SK-N-SH (cell line): ENCODE measurements around the gene SPTBN1. TPM values are rescaled to one million over a fixed set of nuclear protein-coding genes. Genes with fewer than 3 reads are reported as not detected.

Experiments
- CTCF ChIA-PET: fragments of 300-600, 350-600 bp; formaldehyde crosslinking; extraction: SDS; loops from one replicate; lab custom pipeline; 2021; lab: Yijun Ruan, JAX
- POLR2A ChIA-PET: fragments of 350-600 bp; sonication (Branson Sonifier 250); formaldehyde crosslinking; extraction: SDS; loops from one replicate; lab custom pipeline; 2020; ENCODE audit warnings: antibody characterized with exemption, inconsistent platforms; lab: Yijun Ruan, JAX
- DNase-seq: peaks from one replicate; pipeline ENCODE4 v3.0.0; 2012
- H2AFZ ChIP-seq: fragments of 200-600 bp; sonication (generic); 2 replicates; pipeline ENCODE4 v1.8.1; 2016; ENCODE audit warnings: antibody characterized with exemption, mild to moderate bottlenecking, low read depth
- H3F3A ChIP-seq: fragments of 200-600 bp; sonication (generic); replicated peaks from 2 replicates; pipeline ENCODE3; 2016; ENCODE audit warnings: antibody characterized with exemption, mild to moderate bottlenecking; ENCODE audit not compliant: insufficient read depth
- H3K27ac ChIP-seq, 2 experiments: fragments of 200-500 bp in 1 of 2; fragments of 200-600 bp in 1 of 2; sonication (Bioruptor generic) in 1 of 2; sonication (generic), shearing (Covaris generic) in 1 of 2; 2 replicates each; pipeline versions ENCODE4 v1.5.1 to v1.6.1; 2014 to 2016; ENCODE audit warnings: low read depth in 2 of 2, inconsistent platforms in 1 of 2, low read length in 1 of 2, mild to moderate bottlenecking in 1 of 2, mixed read lengths in 1 of 2
- H3K27me3 ChIP-seq: fragments of 200-600 bp; sonication (generic), shearing (Covaris generic); 2 replicates; pipeline ENCODE4 v1.6.1; 2016; ENCODE audit warnings: mixed run types; ENCODE audit not compliant: insufficient read depth
- H3K36me3 ChIP-seq, 2 experiments: fragments of 200-500 bp in 1 of 2; fragments of 200-600 bp in 1 of 2; sonication (Bioruptor generic) in 1 of 2; sonication (generic) in 1 of 2; replicated peaks in 1 of 2; 2 replicates each; pipeline versions ENCODE3 to v1.5.1; 2014 to 2016; ENCODE audit warnings: low read length in 1 of 2, mild to moderate bottlenecking in 1 of 2; ENCODE audit not compliant: insufficient read depth in 2 of 2, control insufficient read depth in 1 of 2
- H3K4me1 ChIP-seq, 2 experiments: fragments of 200-500 bp in 1 of 2; fragments of 200-600 bp in 1 of 2; sonication (Bioruptor generic) in 1 of 2; sonication (generic), shearing (Covaris generic) in 1 of 2; 2 replicates each; pipeline versions ENCODE4 v1.5.1 to v1.6.1; 2014 to 2016; ENCODE audit warnings: low read depth in 1 of 2, low read length in 1 of 2, mixed run types in 1 of 2; ENCODE audit not compliant: insufficient read depth in 2 of 2, control insufficient read depth in 1 of 2
- H3K4me2 ChIP-seq: fragments of 200-600 bp; sonication (generic), shearing (Covaris generic); 2 replicates; pipeline ENCODE4 v1.6.1; 2017; ENCODE audit warnings: mixed run types
- H3K4me3 ChIP-seq, 2 experiments: fragments of 200-500 bp in 1 of 2; fragments of 200-600 bp in 1 of 2; sonication (Bioruptor generic) in 1 of 2; sonication (generic), shearing (Covaris generic) in 1 of 2; 2 replicates each; pipeline versions ENCODE4 v1.5.1 to v1.8.1; 2014 to 2016; ENCODE audit warnings: low read depth in 2 of 2, inconsistent platforms in 1 of 2, low read length in 1 of 2, mild to moderate bottlenecking in 1 of 2, mixed read lengths in 1 of 2, moderate library complexity in 1 of 2
- H3K79me2 ChIP-seq: fragments of 200-600 bp; sonication (generic); 2 replicates; pipeline ENCODE4 v1.8.1; 2017; ENCODE audit warnings: mild to moderate bottlenecking; ENCODE audit not compliant: insufficient read depth
- H3K9ac ChIP-seq: fragments of 200-600 bp; sonication (generic); 2 replicates; pipeline ENCODE4 v1.6.1; 2017; ENCODE audit warnings: mixed run types
- H3K9me2 ChIP-seq: fragments of 200-600 bp; sonication (generic); 2 replicates; pipeline ENCODE4 v1.6.1; 2017; ENCODE audit warnings: mixed run types
- H3K9me3 ChIP-seq: fragments of 200-600 bp; sonication (generic); 2 replicates; pipeline ENCODE4 v1.6.1; 2017; ENCODE audit warnings: mixed run types, mild to moderate bottlenecking, moderate library complexity
- H4K20me1 ChIP-seq: fragments of 200-600 bp; sonication (generic); 2 replicates; pipeline ENCODE4 v1.6.1; 2017; ENCODE audit warnings: mild to moderate bottlenecking, mixed run types; ENCODE audit not compliant: insufficient read depth
- ELF1 ChIP-seq: IDR thresholded peaks from 2 replicates; pipeline ENCODE4 v1.4.0; 2012
- EP300 ChIP-seq, 2 experiments: IDR thresholded peaks; 2 replicates each; pipeline versions ENCODE4 v1.4.0 to v1.6.1; 2012; ENCODE audit warnings: borderline replicate concordance in 1 of 2, low read depth in 1 of 2, low read length in 1 of 2
- EZH2phosphoT487 ChIP-seq: fragments of 200-600 bp; sonication (generic); IDR thresholded peaks from 2 replicates; pipeline ENCODE4 v1.6.1; 2017; ENCODE audit warnings: low read depth, mixed run types, mild to moderate bottlenecking, antibody characterized with exemption, moderate library complexity, borderline replicate concordance
- FOSL2 ChIP-seq: IDR thresholded peaks from 2 replicates; pipeline ENCODE4 v1.4.0; 2012; ENCODE audit warnings: low read depth, mild to moderate bottlenecking, moderate library complexity, borderline replicate concordance
- FOXJ3 ChIP-seq: sonication (generic); formaldehyde crosslinking; IDR thresholded peaks from 2 replicates; pipeline ENCODE4 v1.5.1; 2020; ENCODE audit warnings: mild to moderate bottlenecking, missing genetic modification reagents
- GATA2 ChIP-seq: sonication (generic); formaldehyde crosslinking; IDR thresholded peaks from 2 replicates; pipeline ENCODE4 v1.5.0; 2020; ENCODE audit warnings: mild to moderate bottlenecking, missing genetic modification reagents
- MAX ChIP-seq: IDR thresholded peaks from 2 replicates; pipeline ENCODE4 v1.4.0; 2012; ENCODE audit warnings: low read depth
- NFIC ChIP-seq: IDR thresholded peaks from 2 replicates; pipeline ENCODE4 v1.4.0; 2012; ENCODE audit warnings: borderline replicate concordance
- NRF1 ChIP-seq: IDR thresholded peaks from 2 replicates; pipeline ENCODE4 v1.6.1; 2012; ENCODE audit warnings: low read depth, mild to moderate bottlenecking, low read length
- PBX3 ChIP-seq: IDR thresholded peaks from 2 replicates; pipeline ENCODE4; 2012
- POLR2AphosphoS5 ChIP-seq: IDR thresholded peaks from 2 replicates; pipeline ENCODE4 v1.6.1; 2012; ENCODE audit warnings: low read depth, low read length
- RCOR1 ChIP-seq: fragments of 150-350 bp; IDR thresholded peaks from 2 replicates; pipeline ENCODE4 v1.6.1; 2017; ENCODE audit warnings: antibody characterized with exemption, low read length
- RFX5 ChIP-seq: IDR thresholded peaks from 2 replicates; pipeline ENCODE4 v1.6.1; 2012; ENCODE audit warnings: mild to moderate bottlenecking, improper control_type of control experiment, low read length
- SIN3A ChIP-seq: IDR thresholded peaks from 2 replicates; pipeline ENCODE4 v1.6.1; 2012; ENCODE audit warnings: low read depth, mild to moderate bottlenecking, low read length, moderate library complexity, borderline replicate concordance
- SMC3 ChIP-seq: IDR thresholded peaks from 2 replicates; pipeline ENCODE4 v1.6.1; 2012; ENCODE audit warnings: low read depth, low read length, improper control_type of control experiment
- TCF12 ChIP-seq: IDR thresholded peaks from 2 replicates; pipeline ENCODE4 v1.4.0; 2012
- YY1 ChIP-seq: IDR thresholded peaks from 2 replicates; pipeline ENCODE4 v1.4.0; 2012; ENCODE audit warnings: low read depth, mild to moderate bottlenecking
- WGBS: methylation state at CpG from one replicate; pipeline ENCODE4 v1.1.6; 2017; ENCODE audit warnings: low lambda C conversion rate; 5-methylcytosine and 5-hydroxymethylcytosine counted together
- polyA plus RNA-seq, 3 experiments: library from polyadenylated mRNA; depleted of rRNA; stranded (reverse); fragments of >200 nt; gene quantifications; 2 replicates each; pipeline ENCODE4 v1.2.3, GENCODE V29; 2012

Gene SPTBN1
- polyA plus RNA-seq, 1 of the 3 experiments (the other 2 are of a cell fraction): 29.1 TPM

- POLR2A ChIA-PET: no interaction called here
- CTCF ChIA-PET: interaction anchor here (1.5 kb wide), 2 partner anchors 28 to 151 kb away, joined by 3 to 5 read pairs; no protein-coding TSS in a partner anchor
- Histone ChIP-seq H3K4me3 (no peak overlapping the region), H4K20me1 (0 out of 2 replicates have a peak, but pooled peaks cover 6% of the 10 kb centered on the region), H3K9me3 (no peaks in the 10 kb centered on the region), H3K27me3 (no peaks in the 10 kb centered on the region), H2AFZ (no peak overlapping the region), H3K27ac (no peak overlapping the region), H3K4me1 (peaks cover 6 to 22% of the 10 kb centered on the region in 2 experiments; a peak in 3 of 4 replicates), H3K4me2 (no peak overlapping the region), H3F3A (peaks cover 5% of the 10 kb centered on the region), H3K9ac (no peak overlapping the region), H3K79me2 (peaks cover 22% of the 10 kb centered on the region), H3K36me3 (no peaks in the 10 kb centered on the region), H3K9me2 (no peaks in the 10 kb centered on the region)
- no peak for TF ChIP-seq ELF1
- no peak for TF ChIP-seq RCOR1
- TF ChIP-seq PBX3: no peak
- no peak for TF ChIP-seq YY1
- TF ChIP-seq FOSL2: no peak
- no peak for TF ChIP-seq GATA2 (CRISPR knock-in tag)
- no peak for TF ChIP-seq SIN3A
- TF ChIP-seq NRF1: no peak
- TF ChIP-seq RFX5: no peak
- TF ChIP-seq EZH2phosphoT487: no peak
- no peak for TF ChIP-seq SMC3
- TF ChIP-seq NFIC: no peak
- TF ChIP-seq FOXJ3 (CRISPR knock-in tag): no peak
- TF ChIP-seq TCF12: no peak
- no peak for TF ChIP-seq EP300 (IDR thresholded peaks at IDR 0.05; ENCODE audit: borderline replicate concordance in 1 of 2, low read depth in 1 of 2, low read length in 1 of 2)
- no peak for TF ChIP-seq MAX
- no peak for TF ChIP-seq POLR2AphosphoS5
- WGBS: 97% methylated on average over 2 of the region's 2 CpGs
- DNase-seq: no peak
Observed at GRCh38 chr2:54553075-54553474, 96.9 kb downstream of the SPTBN1 start.

GRCh38 chr2:54553775-54554174, 97.6 kb downstream of the SPTBN1 start:
- peaks cover 23% of the 10 kb centered on the region for H3K79me2 ChIP-seq
- POLR2A ChIA-PET: no interaction called here
- H3K4me1 ChIP-seq: peaks cover 6 to 22% of the 10 kb centered on the region in 2 experiments; a peak in 3 of 4 replicates
- no peak for TF ChIP-seq RFX5
- no peak overlapping the region for H3K27ac ChIP-seq
- no peak overlapping the region for H3K4me2 ChIP-seq
- WGBS: 100% methylated on average over 1 of the region's 1 CpG
- H3K9me2 ChIP-seq: no peaks in the 10 kb centered on the region
- CTCF ChIA-PET: interaction anchor here (0.8 to 1.6 kb wide), 4 partner anchors 11 to 150 kb away, joined by 3 to 5 read pairs (median 3); no protein-coding TSS in a partner anchor
- H3K9ac ChIP-seq: no peak overlapping the region
- no peaks in the 10 kb centered on the region for H3K9me3 ChIP-seq
- H3K36me3 ChIP-seq: no peaks in the 10 kb centered on the region
- H2AFZ ChIP-seq: no peak overlapping the region
- no peak overlapping the region for H3K4me3 ChIP-seq
- H3K27me3 ChIP-seq: no peaks in the 10 kb centered on the region
- peaks cover 10% of the 10 kb centered on the region for H3F3A ChIP-seq
- no peak for DNase-seq
- 0 out of 2 replicates have a peak, but pooled peaks cover 6% of the 10 kb centered on the region for H4K20me1 ChIP-seq
